Endothelial cell of umbilical vein (primary cell): ENCODE data around the gene TRIM32. TPM values are rescaled to one million over a fixed set of nuclear protein-coding genes. Genes with fewer than 3 reads are reported as not detected.

ENCODE experiments used
- BruUV-seq: library from RNA; stranded (reverse); fragments of 400-500 nt; replicated peaks from 2 replicates; lab custom pipeline; 2021; lab: Mats Ljungman, UMichigan
- CTCF ChIA-PET: fragments of 300-600, 350-600 bp; sonication (Branson Sonifier 250); formaldehyde crosslinking; loops from one replicate; lab custom pipeline; 2021; ENCODE audit warnings: antibody characterized with exemption, inconsistent platforms; lab: Charles Lee
- POLR2A ChIA-PET: fragments of 300-600, 350-600 bp; sonication (Branson Sonifier 250); formaldehyde crosslinking; loops from one replicate; lab custom pipeline; 2021; ENCODE audit warnings: antibody characterized with exemption, inconsistent platforms; lab: Charles Lee
- DNase-seq: peaks from one replicate; pipeline ENCODE4 v3.0.0-alpha.2; 2011; ENCODE audit warnings: low read depth, low spot score
- FAIRE-seq: peaks from 2 replicates; lab custom pipeline; 2011; peaks lifted over from hg19 to GRCh38; lab: Jason Lieb, UNC
- H2AFZ ChIP-seq: 2 replicates; pipeline ENCODE4 v1.6.0; 2012; ENCODE audit warnings: low read depth, low read length, control low read depth, inconsistent platforms
- H3K27ac ChIP-seq: 2 replicates; pipeline ENCODE4 v1.5.1; 2011; ENCODE audit warnings: low read depth, mild to moderate bottlenecking, control low read depth, low read length, moderate library complexity; ENCODE audit not compliant: insufficient read depth
- H3K27me3 ChIP-seq, 2 experiments: 2 replicates each; pipeline versions ENCODE4 v1.6.0 to v1.6.1; 2011; ENCODE audit warnings: low read length in 2 of 2, mixed read lengths in 1 of 2; ENCODE audit not compliant: control insufficient read depth in 2 of 2, insufficient read depth in 2 of 2
- H3K36me3 ChIP-seq, 2 experiments: 2 replicates in 1 of 2; 3 replicates in 1 of 2; pipeline ENCODE4 v1.5.1; 2011; ENCODE audit warnings: low read length in 2 of 2, mild to moderate bottlenecking in 1 of 2, moderate library complexity in 1 of 2; ENCODE audit not compliant: control insufficient read depth in 2 of 2, insufficient read depth in 2 of 2; ENCODE audit errors: extremely low read depth in 1 of 2
- H3K4me1 ChIP-seq: 3 replicates; pipeline ENCODE4 v1.5.1; 2011; ENCODE audit warnings: mild to moderate bottlenecking, low read length; ENCODE audit not compliant: control insufficient read depth, insufficient read depth; ENCODE audit errors: extremely low read depth
- H3K4me2 ChIP-seq: 2 replicates; pipeline ENCODE4 v1.6.1; 2011; ENCODE audit warnings: low read length, control low read depth, mixed read lengths; ENCODE audit not compliant: insufficient read depth
- H3K4me3 ChIP-seq, 3 experiments: fragments of 200-600 bp in 1 of 3; sonication (generic), shearing (Covaris generic) in 1 of 3; replicated peaks in 1 of 3; 2 replicates each; pipeline ENCODE4 v1.5.1; 2011 to 2016; ENCODE audit warnings: control low read depth in 3 of 3, low read length in 3 of 3, mild to moderate bottlenecking in 2 of 3, inconsistent platforms in 1 of 3, low read depth in 1 of 3, moderate library complexity in 1 of 3; ENCODE audit not compliant: insufficient read depth in 1 of 3
- H3K79me2 ChIP-seq: 2 replicates; pipeline ENCODE4 v1.6.0; 2012; ENCODE audit warnings: low read length, inconsistent platforms; ENCODE audit not compliant: control insufficient read depth, insufficient read depth
- H3K9ac ChIP-seq: replicated peaks from 2 replicates; pipeline ENCODE3; 2011; ENCODE audit warnings: low read length, control low read depth; ENCODE audit not compliant: insufficient read depth; ENCODE audit errors: extremely low read depth
- H3K9me1 ChIP-seq: replicated peaks from 3 replicates; pipeline ENCODE4 v1.6.0; 2011; ENCODE audit warnings: mild to moderate bottlenecking, low read length; ENCODE audit not compliant: control insufficient read depth, insufficient read depth; ENCODE audit errors: extremely low read depth
- H3K9me3 ChIP-seq: replicated peaks from 2 replicates; pipeline ENCODE4 v1.5.1; 2012; ENCODE audit warnings: low read length, inconsistent platforms; ENCODE audit not compliant: control insufficient read depth, insufficient read depth
- H4K20me1 ChIP-seq: replicated peaks from 2 replicates; pipeline ENCODE3; 2011; ENCODE audit warnings: mild to moderate bottlenecking, low read length; ENCODE audit not compliant: control insufficient read depth, insufficient read depth; ENCODE audit errors: extremely low read depth
- CTCF ChIP-seq, 2 donors: IDR thresholded peaks; 1 replicate in 1 of 2; 2 replicates in 1 of 2; pipeline ENCODE4 v1.5.1; 2011; ENCODE audit warnings: low read length in 2 of 2, mild to moderate bottlenecking in 2 of 2, moderate library complexity in 2 of 2, control low read depth in 1 of 2, inconsistent platforms in 1 of 2, low read depth in 1 of 2; ENCODE audit not compliant: insufficient read depth in 1 of 2; ENCODE audit errors: extremely low read depth in 1 of 2
- EZH2 ChIP-seq: IDR thresholded peaks from 2 replicates; pipeline ENCODE4 v1.6.1; 2012; ENCODE audit warnings: borderline replicate concordance, low read depth, mild to moderate bottlenecking, moderate library complexity, low read length, inconsistent platforms; ENCODE audit not compliant: severe bottlenecking
- FOS ChIP-seq: IDR thresholded peaks from 2 replicates; pipeline ENCODE4 v1.6.1; 2011; ENCODE audit warnings: mild to moderate bottlenecking, low read length, moderate library complexity, borderline replicate concordance; ENCODE audit not compliant: insufficient read depth
- GATA2 ChIP-seq: IDR thresholded peaks from 2 replicates; pipeline ENCODE4 v1.7.0; 2011; ENCODE audit warnings: low read depth, mild to moderate bottlenecking, moderate library complexity, mixed read lengths, low read length; ENCODE audit not compliant: insufficient read length, insufficient read depth
- JUN ChIP-seq: IDR thresholded peaks from 2 replicates; pipeline ENCODE4 v1.6.1; 2011; ENCODE audit warnings: borderline replicate concordance, low read depth; ENCODE audit not compliant: insufficient read length, insufficient read depth
- MAX ChIP-seq: IDR thresholded peaks from 2 replicates; pipeline ENCODE4 v1.6.1; 2011; ENCODE audit not compliant: insufficient read depth, insufficient read length
- MYC ChIP-seq: IDR thresholded peaks from one replicate; pipeline ENCODE4 v1.6.1; 2011; ENCODE audit warnings: mild to moderate bottlenecking, low read depth, low read length
- POLR2A ChIP-seq: IDR thresholded peaks from 2 replicates; pipeline ENCODE4 v1.6.1; 2012; ENCODE audit warnings: low read depth, mild to moderate bottlenecking, control low read depth, low read length
- POLR2AphosphoS5 ChIP-seq: IDR thresholded peaks from 2 replicates; pipeline ENCODE4 v1.6.1; 2012; ENCODE audit warnings: low read depth, mild to moderate bottlenecking, control low read depth, low read length, moderate library complexity; ENCODE audit not compliant: insufficient read depth
- dilution Hi-C: fragments of 300-500 bp; cut with MboI; formaldehyde crosslinking; loops from one replicate; pipeline ENCODE4 v1.15.0; 2019; ENCODE audit warnings: low sequenced_read_pairs; ENCODE audit not compliant: extremely low pct_ligation_motif_present
- intact Hi-C: fragments of 100-400 bp; cut with micrococcal nuclease; formaldehyde crosslinking; loops from one replicate; pipeline ENCODE4 v1.10.0; 2022
- polyA plus RNA-seq, 4 experiments: library from polyadenylated mRNA; depleted of rRNA in 3 of 4; stranded (reverse) in 3 of 4; unstranded in 1 of 4; fragments of >200 nt; gene quantifications; 2 replicates each; pipeline versions ENCODE4 v1.2.1 to v1.2.3, GENCODE V29; 2011 to 2012; ENCODE audit warnings: missing spikeins in 1 of 4
- total RNA-seq: library from RNA; stranded (reverse); gene quantifications from 2 replicates; pipeline ENCODE4 v1.2.3, GENCODE V29; 2021

The TRIM32 gene
- total and polyA plus RNA-seq, 2 donors (not counting 3 experiments of a cell fraction or from before 2014, with no cell fraction given), result 10.8 to 18.4 TPM

- no peak overlapping the region for H2AFZ ChIP-seq
- intact Hi-C loops (no loop called here), dilution Hi-C loops (no loop called here)
- no peak overlapping the region for H3K4me3 ChIP-seq
- no peak for TF ChIP-seq EZH2
- no peak for TF ChIP-seq MYC
- TF ChIP-seq POLR2A, result no peak
- no peak for TF ChIP-seq CTCF (IDR thresholded peaks at IDR 0.05; ENCODE audit: extremely low read depth in 1 of 2, insufficient read depth in 1 of 2, low read depth in 1 of 2, low read length in 2 of 2)
- no peak for TF ChIP-seq POLR2AphosphoS5
- TF ChIP-seq FOS, result no peak
- TF ChIP-seq GATA2, result no peak
- no peak for TF ChIP-seq JUN
- no peak for TF ChIP-seq MAX
- H3K4me2 ChIP-seq, result no peak overlapping the region
- H3K36me3 ChIP-seq, result no peaks in the 10 kb centered on the region
- ChIA-PET POLR2A (no interaction called here), CTCF (interaction anchor here (0.6 to 1.3 kb wide), 2 partner anchors 15 to 140 kb away, joined by 3 read pairs; no protein-coding TSS in a partner anchor)
- no peaks in the 10 kb centered on the region for H3K27me3 ChIP-seq
- no peak overlapping the region for H3K27ac ChIP-seq
- DNase-seq (no peak), FAIRE-seq (no peak)
- no peak overlapping the region for H3K9ac ChIP-seq
- BruUV-seq, result no TSS peak
- no peaks in the 10 kb centered on the region for H3K4me1 ChIP-seq
- no peaks in the 10 kb centered on the region for H3K9me1 ChIP-seq
- H3K9me3 ChIP-seq, result no peaks in the 10 kb centered on the region
- no peaks in the 10 kb centered on the region for H4K20me1 ChIP-seq
- no peaks in the 10 kb centered on the region for H3K79me2 ChIP-seq
These were observed 34.8 kb downstream of the TRIM32 start for GRCh38 chr9:116721944-116722343.
